Endothelial cell of umbilical vein (primary cell): ENCODE data around the gene ANKMY1. TPM values are rescaled to one million over a fixed set of nuclear protein-coding genes. Genes with fewer than 3 reads are reported as not detected.

Experiments
- BruUV-seq: library from RNA; stranded (reverse); fragments of 400-500 nt; replicated peaks from 2 replicates; lab custom pipeline; 2021; lab: Mats Ljungman, UMichigan
- CTCF ChIA-PET: fragments of 300-600, 350-600 bp; sonication (Branson Sonifier 250); formaldehyde crosslinking; loops from one replicate; lab custom pipeline; 2021; ENCODE audit warnings: antibody characterized with exemption, inconsistent platforms; lab: Charles Lee
- POLR2A ChIA-PET: fragments of 300-600, 350-600 bp; sonication (Branson Sonifier 250); formaldehyde crosslinking; loops from one replicate; lab custom pipeline; 2021; ENCODE audit warnings: antibody characterized with exemption, inconsistent platforms; lab: Charles Lee
- DNase-seq: peaks from one replicate; pipeline ENCODE4 v3.0.0-alpha.2; 2011; ENCODE audit warnings: low read depth, low spot score
- FAIRE-seq: peaks from 2 replicates; lab custom pipeline; 2011; peaks lifted over from hg19 to GRCh38; lab: Jason Lieb, UNC
- H2AFZ ChIP-seq: 2 replicates; pipeline ENCODE4 v1.6.0; 2012; ENCODE audit warnings: low read depth, low read length, control low read depth, inconsistent platforms
- H3K27ac ChIP-seq: 2 replicates; pipeline ENCODE4 v1.5.1; 2011; ENCODE audit warnings: low read depth, mild to moderate bottlenecking, control low read depth, low read length, moderate library complexity; ENCODE audit not compliant: insufficient read depth
- H3K27me3 ChIP-seq, 2 experiments: 2 replicates each; pipeline versions ENCODE4 v1.6.0 to v1.6.1; 2011; ENCODE audit warnings: low read length in 2 of 2, mixed read lengths in 1 of 2; ENCODE audit not compliant: control insufficient read depth in 2 of 2, insufficient read depth in 2 of 2
- H3K36me3 ChIP-seq, 2 experiments: 2 replicates in 1 of 2; 3 replicates in 1 of 2; pipeline ENCODE4 v1.5.1; 2011; ENCODE audit warnings: low read length in 2 of 2, mild to moderate bottlenecking in 1 of 2, moderate library complexity in 1 of 2; ENCODE audit not compliant: control insufficient read depth in 2 of 2, insufficient read depth in 2 of 2; ENCODE audit errors: extremely low read depth in 1 of 2
- H3K4me1 ChIP-seq: 3 replicates; pipeline ENCODE4 v1.5.1; 2011; ENCODE audit warnings: mild to moderate bottlenecking, low read length; ENCODE audit not compliant: control insufficient read depth, insufficient read depth; ENCODE audit errors: extremely low read depth
- H3K4me2 ChIP-seq: 2 replicates; pipeline ENCODE4 v1.6.1; 2011; ENCODE audit warnings: low read length, control low read depth, mixed read lengths; ENCODE audit not compliant: insufficient read depth
- H3K4me3 ChIP-seq, 3 experiments: fragments of 200-600 bp in 1 of 3; sonication (generic), shearing (Covaris generic) in 1 of 3; replicated peaks in 1 of 3; 2 replicates each; pipeline ENCODE4 v1.5.1; 2011 to 2016; ENCODE audit warnings: control low read depth in 3 of 3, low read length in 3 of 3, mild to moderate bottlenecking in 2 of 3, inconsistent platforms in 1 of 3, low read depth in 1 of 3, moderate library complexity in 1 of 3; ENCODE audit not compliant: insufficient read depth in 1 of 3
- H3K79me2 ChIP-seq: 2 replicates; pipeline ENCODE4 v1.6.0; 2012; ENCODE audit warnings: low read length, inconsistent platforms; ENCODE audit not compliant: control insufficient read depth, insufficient read depth
- H3K9ac ChIP-seq: replicated peaks from 2 replicates; pipeline ENCODE3; 2011; ENCODE audit warnings: low read length, control low read depth; ENCODE audit not compliant: insufficient read depth; ENCODE audit errors: extremely low read depth
- H3K9me1 ChIP-seq: replicated peaks from 3 replicates; pipeline ENCODE4 v1.6.0; 2011; ENCODE audit warnings: mild to moderate bottlenecking, low read length; ENCODE audit not compliant: control insufficient read depth, insufficient read depth; ENCODE audit errors: extremely low read depth
- H3K9me3 ChIP-seq: replicated peaks from 2 replicates; pipeline ENCODE4 v1.5.1; 2012; ENCODE audit warnings: low read length, inconsistent platforms; ENCODE audit not compliant: control insufficient read depth, insufficient read depth
- H4K20me1 ChIP-seq: replicated peaks from 2 replicates; pipeline ENCODE3; 2011; ENCODE audit warnings: mild to moderate bottlenecking, low read length; ENCODE audit not compliant: control insufficient read depth, insufficient read depth; ENCODE audit errors: extremely low read depth
- CTCF ChIP-seq, 2 donors: IDR thresholded peaks; 1 replicate in 1 of 2; 2 replicates in 1 of 2; pipeline ENCODE4 v1.5.1; 2011; ENCODE audit warnings: low read length in 2 of 2, mild to moderate bottlenecking in 2 of 2, moderate library complexity in 2 of 2, control low read depth in 1 of 2, inconsistent platforms in 1 of 2, low read depth in 1 of 2; ENCODE audit not compliant: insufficient read depth in 1 of 2; ENCODE audit errors: extremely low read depth in 1 of 2
- EZH2 ChIP-seq: IDR thresholded peaks from 2 replicates; pipeline ENCODE4 v1.6.1; 2012; ENCODE audit warnings: borderline replicate concordance, low read depth, mild to moderate bottlenecking, moderate library complexity, low read length, inconsistent platforms; ENCODE audit not compliant: severe bottlenecking
- FOS ChIP-seq: IDR thresholded peaks from 2 replicates; pipeline ENCODE4 v1.6.1; 2011; ENCODE audit warnings: mild to moderate bottlenecking, low read length, moderate library complexity, borderline replicate concordance; ENCODE audit not compliant: insufficient read depth
- GATA2 ChIP-seq: IDR thresholded peaks from 2 replicates; pipeline ENCODE4 v1.7.0; 2011; ENCODE audit warnings: low read depth, mild to moderate bottlenecking, moderate library complexity, mixed read lengths, low read length; ENCODE audit not compliant: insufficient read length, insufficient read depth
- JUN ChIP-seq: IDR thresholded peaks from 2 replicates; pipeline ENCODE4 v1.6.1; 2011; ENCODE audit warnings: borderline replicate concordance, low read depth; ENCODE audit not compliant: insufficient read length, insufficient read depth
- MAX ChIP-seq: IDR thresholded peaks from 2 replicates; pipeline ENCODE4 v1.6.1; 2011; ENCODE audit not compliant: insufficient read depth, insufficient read length
- MYC ChIP-seq: IDR thresholded peaks from one replicate; pipeline ENCODE4 v1.6.1; 2011; ENCODE audit warnings: mild to moderate bottlenecking, low read depth, low read length
- POLR2A ChIP-seq: IDR thresholded peaks from 2 replicates; pipeline ENCODE4 v1.6.1; 2012; ENCODE audit warnings: low read depth, mild to moderate bottlenecking, control low read depth, low read length
- POLR2AphosphoS5 ChIP-seq: IDR thresholded peaks from 2 replicates; pipeline ENCODE4 v1.6.1; 2012; ENCODE audit warnings: low read depth, mild to moderate bottlenecking, control low read depth, low read length, moderate library complexity; ENCODE audit not compliant: insufficient read depth
- dilution Hi-C: fragments of 300-500 bp; cut with MboI; formaldehyde crosslinking; loops from one replicate; pipeline ENCODE4 v1.15.0; 2019; ENCODE audit warnings: low sequenced_read_pairs; ENCODE audit not compliant: extremely low pct_ligation_motif_present
- intact Hi-C: fragments of 100-400 bp; cut with micrococcal nuclease; formaldehyde crosslinking; loops from one replicate; pipeline ENCODE4 v1.10.0; 2022
- polyA plus RNA-seq, 4 experiments: library from polyadenylated mRNA; depleted of rRNA in 3 of 4; stranded (reverse) in 3 of 4; unstranded in 1 of 4; fragments of >200 nt; gene quantifications; 2 replicates each; pipeline versions ENCODE4 v1.2.1 to v1.2.3, GENCODE V29; 2011 to 2012; ENCODE audit warnings: missing spikeins in 1 of 4
- total RNA-seq: library from RNA; stranded (reverse); gene quantifications from 2 replicates; pipeline ENCODE4 v1.2.3, GENCODE V29; 2021

Gene ANKMY1
- total and polyA plus RNA-seq, 2 donors (not counting 3 experiments of a cell fraction or from before 2014, with no cell fraction given): 9.0 to 16.0 TPM

- BruUV-seq: no TSS peak
- ChIA-PET CTCF (interaction anchor here (1.4 kb wide), 1 partner anchor 197 kb away, joined by 3 read pairs; no protein-coding TSS in a partner anchor), POLR2A (no interaction called here)
- DNase-seq (no peak), FAIRE-seq (no peak)
- H3K9me1 ChIP-seq: no peaks in the 10 kb centered on the region
- H4K20me1 ChIP-seq: no peaks in the 10 kb centered on the region
- dilution Hi-C loops: no loop called here
- no peak overlapping the region for H3K9ac ChIP-seq
- no peaks in the 10 kb centered on the region for H3K36me3 ChIP-seq
- no peaks in the 10 kb centered on the region for H3K79me2 ChIP-seq
- no peaks in the 10 kb centered on the region for H3K27me3 ChIP-seq
- H3K4me2 ChIP-seq: no peak overlapping the region
- intact Hi-C loops: no loop called here
- no peak overlapping the region for H3K4me3 ChIP-seq
- H3K4me1 ChIP-seq: no peaks in the 10 kb centered on the region
- no peak overlapping the region for H3K27ac ChIP-seq
- no peak overlapping the region for H2AFZ ChIP-seq
- no peaks in the 10 kb centered on the region for H3K9me3 ChIP-seq
- TF ChIP-seq CTCF (IDR thresholded peaks at IDR 0.05; ENCODE audit: extremely low read depth in 1 of 2, insufficient read depth in 1 of 2, low read depth in 1 of 2, low read length in 2 of 2) (no peak), MAX (no peak), POLR2A (no peak), FOS (no peak), EZH2 (no peak), MYC (no peak), POLR2AphosphoS5 (no peak), JUN (no peak), GATA2 (no peak)
Observed at GRCh38 chr2:240430595-240430994, 127.2 kb downstream of the ANKMY1 start.
